K562 (cell line): ENCODE data around the gene CIAO3. TPM values are rescaled to one million over a fixed set of nuclear protein-coding genes. Genes with fewer than 3 reads are reported as not detected.
A peak's percentile ranks its signal among the peaks of the same experiment; 100 is the strongest.

Source experiments
- FOXP1 ChIP-seq: sonication (generic); formaldehyde crosslinking; IDR thresholded peaks from 2 replicates; pipeline ENCODE4 v1.8.0; 2022; ENCODE audit warnings: mild to moderate bottlenecking, missing genetic modification reagents
- HDAC2 ChIP-seq: fragments of 450-650 bp; IDR thresholded peaks from 2 replicates; pipeline ENCODE4 v1.6.1; 2016; ENCODE audit warnings: mild to moderate bottlenecking
- KLF16 ChIP-seq: IDR thresholded peaks from 2 replicates; pipeline ENCODE4 v1.6.1; 2016; ENCODE audit warnings: antibody characterized with exemption
- NFE2 ChIP-seq: IDR thresholded peaks from 2 replicates; pipeline ENCODE4 v1.6.1; 2014; ENCODE audit warnings: antibody characterized with exemption, low read depth
- PKNOX1 ChIP-seq: fragments of 450-650 bp; IDR thresholded peaks from 2 replicates; pipeline ENCODE4 v1.6.1; 2016
- POLR2H ChIP-seq: IDR thresholded peaks from 2 replicates; pipeline ENCODE4 v1.6.1; 2016; ENCODE audit warnings: missing genetic modification characterization, low read depth, mild to moderate bottlenecking, control low read depth, missing compliant biosample characterization, moderate library complexity
- PRDM10 ChIP-seq: fragments of 450-650 bp; IDR thresholded peaks from 2 replicates; pipeline ENCODE4 v1.6.1; 2018; ENCODE audit not compliant: partially characterized antibody
- SUPT5H ChIP-seq: fragments of 450-650 bp; IDR thresholded peaks from 2 replicates; pipeline ENCODE4 v1.6.1; 2016
- TRIM24 ChIP-seq, 2 experiments: fragments of 450-650 bp; IDR thresholded peaks; 2 replicates each; pipeline ENCODE4 v1.6.1; 2016
- ZBTB7A ChIP-seq: IDR thresholded peaks from 2 replicates; pipeline ENCODE4 v1.6.1; 2011; ENCODE audit warnings: low read depth, mild to moderate bottlenecking, low read length, moderate library complexity, borderline replicate concordance; ENCODE audit not compliant: control insufficient read depth
- ZNF174 ChIP-seq: fragments of 250-450 bp; sonication (Bioruptor Pico); IDR thresholded peaks from 2 replicates; pipeline ENCODE4 v1.4.0; 2020; ENCODE audit warnings: mild to moderate bottlenecking
- ZNF184 ChIP-seq: sonication (generic); formaldehyde crosslinking; IDR thresholded peaks from 2 replicates; pipeline ENCODE4 v1.5.0; 2020; ENCODE audit warnings: missing genetic modification reagents
- ZNF263 ChIP-seq: sonication (generic); formaldehyde crosslinking; IDR thresholded peaks from 2 replicates; pipeline ENCODE4 v1.8.0; 2022; ENCODE audit warnings: mild to moderate bottlenecking, missing genetic modification reagents, borderline replicate concordance
- ZNF512 ChIP-seq: IDR thresholded peaks from 2 replicates; pipeline ENCODE4 v1.6.1; 2016; ENCODE audit warnings: missing genetic modification characterization, missing compliant biosample characterization
- ZNF584 ChIP-seq: fragments of 200-800 bp; sonication (Bioruptor generic); IDR thresholded peaks from 2 replicates; pipeline ENCODE4 v1.6.1; 2016; ENCODE audit warnings: low read depth, mild to moderate bottlenecking, missing genetic modification characterization, missing compliant biosample characterization
- polyA plus RNA-seq, 8 experiments: library from polyadenylated mRNA; depleted of rRNA in 4 of 8; stranded (reverse) in 5 of 8; unstranded in 3 of 8; fragments of >200 nt; fragmentation: Nextera tagmentation in 2 of 8; fragmentation: Illumina TruSeq in 1 of 8; extraction: Ambion mirVana in 2 of 8; extraction: Trizol in 1 of 8; gene quantifications; 2 replicates each; pipeline versions ENCODE4 v1.2.1 to v1.2.3, GENCODE V29; 2011 to 2014; ENCODE audit warnings: inconsistent platforms in 1 of 8, missing spikeins in 1 of 8
- total RNA-seq, 7 experiments: library from RNA; depleted of rRNA in 6 of 7; stranded (reverse); fragments of >200 nt in 6 of 7; fragmentation: Illumina TruSeq in 2 of 7; extraction: Trizol in 2 of 7; gene quantifications; 2 replicates each; pipeline versions ENCODE4 v1.2.1 to v1.2.3, GENCODE V29; 2011 to 2021; ENCODE audit warnings: low replicate concordance in 1 of 7
- TF ChIP-seq, protein P1 (sequence below), 3 experiments: fragments of 200-800 bp in 1 of 3; sonication (Bioruptor generic) in 1 of 3; sonication (generic) in 1 of 3; formaldehyde crosslinking in 1 of 3; IDR thresholded peaks; 2 replicates each; pipeline versions ENCODE4 v1.6.1 to v1.8.0; 2016 to 2022; ENCODE audit warnings: mild to moderate bottlenecking in 2 of 3, missing compliant biosample characterization in 2 of 3, missing genetic modification characterization in 2 of 3, missing genetic modification reagents in 1 of 3
- TF ChIP-seq, protein P2 (sequence below): fragments of 450-650 bp; conservative IDR thresholded peaks from 2 replicates; pipeline ENCODE4 v1.6.1; 2016; ENCODE audit warnings: missing genetic modification characterization, low read depth, mild to moderate bottlenecking, missing compliant biosample characterization, moderate library complexity

CIAO3 gene
- total and polyA plus RNA-seq, 9 of the 15 experiments (the other 6 are each of a cell fraction or from before 2014, with no cell fraction given), result 2.2 to 35.6 (median 18.7) TPM

DNA sequence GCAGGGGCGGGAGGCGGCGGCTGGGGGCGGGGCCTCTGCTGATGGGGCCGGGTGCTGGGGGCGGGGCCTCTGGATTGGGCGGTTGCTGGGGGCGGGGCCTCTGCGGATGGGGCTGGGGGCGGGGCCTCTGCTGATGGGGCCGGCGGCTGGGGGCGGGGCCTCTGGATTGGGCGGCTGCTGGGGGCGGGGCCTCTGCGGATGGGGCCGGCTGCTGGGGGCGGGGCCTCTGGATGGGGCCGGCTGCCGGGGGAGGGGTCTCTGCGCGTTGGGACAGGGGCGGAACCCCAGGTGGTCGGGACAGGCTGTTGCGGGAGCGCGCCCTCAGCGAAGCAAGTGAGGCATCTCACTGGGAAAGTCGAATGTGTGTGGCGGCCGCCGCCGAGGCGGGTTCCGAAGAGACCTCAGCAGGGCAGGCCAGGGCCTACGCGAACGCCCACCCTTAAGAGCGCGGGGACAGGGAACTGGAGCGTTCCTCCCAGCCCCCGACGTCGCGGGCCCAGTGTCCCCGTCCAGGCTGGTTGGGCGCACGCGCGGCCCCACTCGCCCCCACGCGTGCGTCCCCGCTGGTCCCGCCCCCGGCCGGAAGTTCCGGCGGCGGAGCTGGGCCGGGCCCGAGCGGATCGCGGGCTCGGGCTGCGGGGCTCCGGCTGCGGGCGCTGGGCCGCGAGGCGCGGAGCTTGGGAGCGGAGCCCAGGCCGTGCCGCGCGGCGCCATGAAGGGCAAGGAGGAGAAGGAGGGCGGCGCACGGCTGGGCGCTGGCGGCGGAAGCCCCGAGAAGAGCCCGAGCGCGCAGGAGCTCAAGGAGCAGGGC lies 60.8 kb downstream of the CIAO3 start, which contains the start of gene STUB1 (continued):
- TF ChIP-seq POLR2H (no peak), PRDM10 (peak; percentile 88), ZNF184 (CRISPR knock-in tag) (no peak), TRIM24 (IDR thresholded peaks at IDR 0.05) (peak in 1 of 2 experiments; percentile 74; a peak in 2 of 4 replicates), SUPT5H (peak; percentile 23), ZNF584 (CRISPR knock-in tag) (no peak), ZNF512 (tag) (no peak), FOXP1 (CRISPR knock-in tag) (no peak), PKNOX1 (no peak), HDAC2 (no peak; the same call in 1 of the 2 replicates), KLF16 (no peak), ZNF263 (CRISPR knock-in tag) (no peak), NFE2 (no peak), ZNF174 (CRISPR knock-in tag) (no peak), ZBTB7A (peak; percentile 89)
- TF ChIP-seq, protein P1, sequence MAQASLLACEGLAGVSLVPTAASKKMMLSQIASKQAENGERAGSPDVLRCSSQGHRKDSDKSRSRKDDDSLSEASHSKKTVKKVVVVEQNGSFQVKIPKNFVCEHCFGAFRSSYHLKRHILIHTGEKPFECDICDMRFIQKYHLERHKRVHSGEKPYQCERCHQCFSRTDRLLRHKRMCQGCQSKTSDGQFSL (CRISPR knock-in tag; IDR thresholded peaks at IDR 0.05), result no peak
- TF ChIP-seq, protein P1 (tag; IDR thresholded peaks at IDR 0.05), result no peak
- TF ChIP-seq, protein P2, sequence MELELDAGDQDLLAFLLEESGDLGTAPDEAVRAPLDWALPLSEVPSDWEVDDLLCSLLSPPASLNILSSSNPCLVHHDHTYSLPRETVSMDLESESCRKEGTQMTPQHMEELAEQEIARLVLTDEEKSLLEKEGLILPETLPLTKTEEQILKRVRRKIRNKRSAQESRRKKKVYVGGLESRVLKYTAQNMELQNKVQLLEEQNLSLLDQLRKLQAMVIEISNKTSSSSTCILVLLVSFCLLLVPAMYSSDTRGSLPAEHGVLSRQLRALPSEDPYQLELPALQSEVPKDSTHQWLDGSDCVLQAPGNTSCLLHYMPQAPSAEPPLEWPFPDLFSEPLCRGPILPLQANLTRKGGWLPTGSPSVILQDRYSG (tag), result no peak
